GM12878 (cell line): ENCODE results near the gene DISP3. TPM values are rescaled to one million over a fixed set of nuclear protein-coding genes. Genes with fewer than 3 reads are reported as not detected.

Experiments
- ATAC-seq: fragments of 200-7000 bp; cut with Tn5 transposase; 3 replicates; pipeline ENCODE4 v1.9.1; 2020; ENCODE audit warnings: mild to moderate bottlenecking, moderate library complexity
- BruUV-seq: library from RNA; stranded (reverse); fragments of 400-500 nt; replicated peaks from 2 replicates; lab custom pipeline; 2021; lab: Mats Ljungman, UMichigan
- CTCF ChIA-PET: fragments of 300-600 bp; sonication (Branson Sonifier 250); formaldehyde crosslinking; extraction: SDS; loops from one replicate; lab custom pipeline; 2021; ENCODE audit warnings: inconsistent platforms; lab: Yijun Ruan, JAX
- POLR2A ChIA-PET: fragments of 350-600 bp; formaldehyde crosslinking; extraction: SDS; loops from one replicate; lab custom pipeline; 2021; ENCODE audit warnings: inconsistent platforms; lab: Charles Lee
- RAD21 ChIA-PET: fragments of 300-600 bp; sonication (Branson Sonifier 250); formaldehyde crosslinking; loops from one replicate; lab custom pipeline; 2023; ENCODE audit warnings: antibody characterized with exemption; ENCODE audit not compliant: unreplicated experiment; lab: Charles Lee
- SMC1A ChIA-PET: fragments of 300-600 bp; sonication (Branson Sonifier 250); formaldehyde crosslinking; loops from one replicate; lab custom pipeline; 2023; ENCODE audit not compliant: unreplicated experiment, uncharacterized antibody; lab: Charles Lee
- DNase-seq: peaks from one replicate; pipeline ENCODE4 v3.0.0-alpha.2; 2011; ENCODE audit warnings: low read depth, low spot score
- FAIRE-seq: peaks from 3 replicates; lab custom pipeline; 2011; peaks lifted over from hg19 to GRCh38; lab: Jason Lieb, UNC
- H2AFZ ChIP-seq: 2 replicates; pipeline ENCODE4 v1.6.0; 2011; ENCODE audit warnings: low read depth, low read length, control low read depth; ENCODE audit not compliant: control insufficient read depth
- H3K27ac ChIP-seq: 2 replicates; pipeline ENCODE4 v1.5.1; 2011; ENCODE audit warnings: control low read depth; ENCODE audit not compliant: control insufficient read depth, insufficient read depth
- H3K27me3 ChIP-seq, 2 experiments: replicated peaks in 1 of 2; 2 replicates each; pipeline versions ENCODE4 v1.6.0 to v1.6.1; 2011; ENCODE audit warnings: low read length in 1 of 2; ENCODE audit not compliant: control insufficient read depth in 2 of 2, insufficient read depth in 2 of 2
- H3K36me3 ChIP-seq, 2 experiments: 2 replicates each; pipeline ENCODE4 v1.5.1; 2011; ENCODE audit warnings: low read length in 1 of 2; ENCODE audit not compliant: control insufficient read depth in 2 of 2, insufficient read depth in 2 of 2
- H3K4me1 ChIP-seq: 2 replicates; pipeline ENCODE4 v1.6.1; 2011; ENCODE audit warnings: mild to moderate bottlenecking, low read length, moderate library complexity, mixed read lengths; ENCODE audit not compliant: control insufficient read depth, insufficient read depth
- H3K4me2 ChIP-seq: 2 replicates; pipeline ENCODE4 v1.6.0; 2011; ENCODE audit warnings: control low read depth; ENCODE audit not compliant: control insufficient read depth, insufficient read depth
- H3K4me3 ChIP-seq: fragments of 200-600 bp; sonication (generic); 2 replicates; pipeline ENCODE4 v1.5.1; 2016
- H3K79me2 ChIP-seq: 2 replicates; pipeline ENCODE4 v1.6.0; 2011; ENCODE audit warnings: low read length; ENCODE audit not compliant: control insufficient read depth, insufficient read depth
- H3K9ac ChIP-seq: 2 replicates; pipeline ENCODE4 v1.8.0; 2011; ENCODE audit warnings: low read length, control low read depth, mixed read lengths; ENCODE audit not compliant: control insufficient read depth, insufficient read depth
- H3K9me3 ChIP-seq: replicated peaks from 3 replicates; pipeline ENCODE4 v1.5.1; 2011; ENCODE audit warnings: mild to moderate bottlenecking, low read length; ENCODE audit not compliant: control insufficient read depth, insufficient read depth
- H4K20me1 ChIP-seq: 2 replicates; pipeline ENCODE4 v1.6.0; 2011; ENCODE audit not compliant: control insufficient read depth, insufficient read depth
- ATF7 ChIP-seq: fragments of 450-650 bp; IDR thresholded peaks from 2 replicates; pipeline ENCODE4 v1.6.1; 2016; ENCODE audit warnings: low read depth, mild to moderate bottlenecking
- CEBPB ChIP-seq, 2 experiments: fragments of 150-350 bp in 1 of 2; IDR thresholded peaks; 2 replicates each; pipeline ENCODE4 v1.6.1; 2012 to 2014; ENCODE audit warnings: low read depth in 2 of 2, low read length in 2 of 2, borderline replicate concordance in 1 of 2, inconsistent platforms in 1 of 2
- E2F8 ChIP-seq: fragments of 450-650 bp; IDR thresholded peaks from 2 replicates; pipeline ENCODE4 v1.6.1; 2018; ENCODE audit warnings: mild to moderate bottlenecking, low read depth, moderate library complexity; ENCODE audit not compliant: partially characterized antibody
- ELK1 ChIP-seq: IDR thresholded peaks from 2 replicates; pipeline ENCODE4 v1.6.1; 2012; ENCODE audit warnings: low read depth, low read length, improper control_type of control experiment
- ETV6 ChIP-seq, 2 experiments: fragments of 450-650 bp in 1 of 2; IDR thresholded peaks in 1 of 2; conservative IDR thresholded peaks in 1 of 2; 2 replicates each; pipeline ENCODE4 v1.6.1; 2014; ENCODE audit warnings: antibody characterized with exemption in 1 of 2, borderline replicate concordance in 1 of 2, low read depth in 1 of 2, mild to moderate bottlenecking in 1 of 2, moderate library complexity in 1 of 2
- FOS ChIP-seq: IDR thresholded peaks from 3 replicates; pipeline ENCODE4 v1.6.1; 2011; ENCODE audit warnings: borderline replicate concordance; ENCODE audit not compliant: insufficient read length; ENCODE audit errors: extremely low read depth
- FOXK2 ChIP-seq: fragments of 450-650 bp; IDR thresholded peaks from 2 replicates; pipeline ENCODE4 v1.6.1; 2017; ENCODE audit warnings: mild to moderate bottlenecking, moderate library complexity
- NR2C2 ChIP-seq: IDR thresholded peaks from 2 replicates; pipeline ENCODE4 v1.6.1; 2011; ENCODE audit warnings: borderline replicate concordance, low read depth; ENCODE audit not compliant: control insufficient read depth, insufficient read length
- NR2F1 ChIP-seq: fragments of 450-650 bp; conservative IDR thresholded peaks from 2 replicates; pipeline ENCODE4 v1.6.1; 2017; ENCODE audit warnings: mild to moderate bottlenecking
- NRF1 ChIP-seq: conservative IDR thresholded peaks from 2 replicates; pipeline ENCODE4 v1.6.1; 2011; ENCODE audit warnings: mild to moderate bottlenecking, low read depth, low read length, improper control_type of control experiment
- RBBP5 ChIP-seq: fragments of 200-600 bp; sonication (generic); conservative IDR thresholded peaks from 2 replicates; pipeline ENCODE4 v1.6.1; 2016
- RUNX3 ChIP-seq: IDR thresholded peaks from 2 replicates; pipeline ENCODE4 v1.6.1; 2012; ENCODE audit warnings: low read length, inconsistent platforms
- SMAD1 ChIP-seq: fragments of 450-650 bp; IDR thresholded peaks from 2 replicates; pipeline ENCODE4 v1.6.1; 2018; ENCODE audit warnings: mild to moderate bottlenecking, low read depth; ENCODE audit not compliant: partially characterized antibody
- SUZ12 ChIP-seq: fragments of 200-600 bp; sonication (generic); IDR thresholded peaks from one replicate; pipeline ENCODE4 v1.6.1; 2018; ENCODE audit warnings: antibody characterized with exemption, mild to moderate bottlenecking; ENCODE audit not compliant: unreplicated experiment
- TARDBP ChIP-seq: IDR thresholded peaks from 2 replicates; pipeline ENCODE4 v1.6.1; 2016; ENCODE audit warnings: borderline replicate concordance
- ZNF207 ChIP-seq: fragments of 450-650 bp; IDR thresholded peaks from 2 replicates; pipeline ENCODE4 v1.6.1; 2014; ENCODE audit warnings: antibody characterized with exemption, mild to moderate bottlenecking, borderline replicate concordance
- ZNF384 ChIP-seq: IDR thresholded peaks from 2 replicates; pipeline ENCODE4 v1.6.1; 2012; ENCODE audit warnings: low read depth, mild to moderate bottlenecking, low read length, improper control_type of control experiment, borderline replicate concordance
- WGBS: methylation state at CpG from one replicate; pipeline ENCODE4 v1.1.6; 2016; ENCODE audit warnings: low lambda C conversion rate; ENCODE audit not compliant: insufficient replicate concordance, insufficient coverage; ENCODE audit errors: missing lambda C conversion rate; 5-methylcytosine and 5-hydroxymethylcytosine counted together
- in situ Hi-C: fragments of 300-500 bp; cut with MboI; formaldehyde crosslinking; loops from 9 replicates; pipeline ENCODE4 v1.14.3; 2018; ENCODE audit warnings: mixed read lengths
- intact Hi-C: fragments of 100-400 bp; cut with micrococcal nuclease; formaldehyde crosslinking; loops from one replicate; pipeline ENCODE4 v1.14.2; 2022; ENCODE audit not compliant: unreplicated experiment
- polyA plus RNA-seq, 11 experiments: library from polyadenylated mRNA; depleted of rRNA in 4 of 11; unstranded in 6 of 11; stranded (reverse) in 5 of 11; fragments of >200 nt; fragmentation: Nextera tagmentation in 4 of 11; fragmentation: Illumina TruSeq in 1 of 11; extraction: Ambion mirVana in 4 of 11; extraction: Trizol in 1 of 11; gene quantifications; 1 replicate in 1 of 11; 2 replicates in 10 of 11; pipeline versions ENCODE4 v1.2.1 to v1.2.3, GENCODE V29; 2011 to 2016; ENCODE audit warnings: inconsistent platforms in 2 of 11, missing spikeins in 2 of 11, low read depth in 1 of 11
- total RNA-seq, 4 experiments: library from RNA; depleted of rRNA in 3 of 4; stranded (reverse); fragments of >200 nt in 3 of 4; fragmentation: Illumina TruSeq in 1 of 4; extraction: Trizol in 1 of 4; gene quantifications; 2 replicates each; pipeline versions ENCODE4 v1.2.1 to v1.2.3, GENCODE V29; 2013 to 2021
- TF ChIP-seq, protein P1 (sequence below): fragments of 450-650 bp; IDR thresholded peaks from 2 replicates; pipeline ENCODE4 v1.6.1; 2016; ENCODE audit warnings: mild to moderate bottlenecking

The DISP3 gene
- total and polyA plus RNA-seq, 10 of the 15 experiments (the other 5 are each of a cell fraction or from before 2014, with no cell fraction given): under 0.01 to 0.18 (median 0.09) TPM; not detected in 2

GRCh38 chr1:11486231-11487009, 7.5 kb downstream of the DISP3 start:
- Histone ChIP-seq H2AFZ (no peak overlapping the region), H3K4me3 (no peak overlapping the region), H3K27me3 (peaks cover 0 to 9% of the 10 kb centered on the region in 2 experiments; a peak in 3 of 4 replicates), H3K79me2 (no peaks in the 10 kb centered on the region), H3K27ac (no peak overlapping the region), H4K20me1 (no peaks in the 10 kb centered on the region), H3K9me3 (no peaks in the 10 kb centered on the region), H3K4me2 (no peak overlapping the region), H3K36me3 (no peaks in the 10 kb centered on the region), H3K9ac (no peak overlapping the region), H3K4me1 (no peaks in the 10 kb centered on the region)
- BruUV-seq: no TSS peak
- DNase-seq (no peak), FAIRE-seq (no peak), ATAC-seq (no peak)
- ChIA-PET CTCF (interaction anchor here (0.8 to 1.1 kb wide), 2 partner anchors 12 to 18 kb away, joined by 3 to 4 read pairs; no protein-coding TSS in a partner anchor), RAD21 (no interaction called here), SMC1A (no interaction called here), POLR2A (no interaction called here)
- intact Hi-C loops (no loop called here), in situ Hi-C loops (no loop called here)
- WGBS: 34% methylated on average over 12 of the region's 12 CpGs
- no peak for TF ChIP-seq SUZ12
- TF ChIP-seq SMAD1: no peak
- TF ChIP-seq RUNX3: no peak
- TF ChIP-seq ATF7: no peak
- TF ChIP-seq ZNF207: no peak
- no peak for TF ChIP-seq NR2F1
- TF ChIP-seq, protein P1, sequence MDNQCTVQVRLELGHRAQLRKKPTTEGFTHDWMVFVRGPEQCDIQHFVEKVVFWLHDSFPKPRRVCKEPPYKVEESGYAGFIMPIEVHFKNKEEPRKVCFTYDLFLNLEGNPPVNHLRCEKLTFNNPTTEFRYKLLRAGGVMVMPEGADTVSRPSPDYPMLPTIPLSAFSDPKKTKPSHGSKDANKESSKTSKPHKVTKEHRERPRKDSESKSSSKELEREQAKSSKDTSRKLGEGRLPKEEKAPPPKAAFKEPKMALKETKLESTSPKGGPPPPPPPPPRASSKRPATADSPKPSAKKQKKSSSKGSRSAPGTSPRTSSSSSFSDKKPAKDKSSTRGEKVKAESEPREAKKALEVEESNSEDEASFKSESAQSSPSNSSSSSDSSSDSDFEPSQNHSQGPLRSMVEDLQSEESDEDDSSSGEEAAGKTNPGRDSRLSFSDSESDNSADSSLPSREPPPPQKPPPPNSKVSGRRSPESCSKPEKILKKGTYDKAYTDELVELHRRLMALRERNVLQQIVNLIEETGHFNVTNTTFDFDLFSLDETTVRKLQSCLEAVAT: no peak
- no peak for TF ChIP-seq RBBP5
- no peak for TF ChIP-seq CEBPB (IDR thresholded peaks at IDR 0.05; ENCODE audit: borderline replicate concordance in 1 of 2, low read depth in 2 of 2, low read length in 2 of 2)
- no peak for TF ChIP-seq FOS
- TF ChIP-seq NR2C2: no peak
- TF ChIP-seq NRF1: no peak
- TF ChIP-seq ZNF384: no peak
- no peak for TF ChIP-seq ETV6 (conservative IDR thresholded peaks at IDR 0.05 in 1 of 2, IDR thresholded peaks at IDR 0.05 in 1 of 2; ENCODE audit: borderline replicate concordance in 1 of 2, low read depth in 1 of 2)
- no peak for TF ChIP-seq ELK1
- TF ChIP-seq E2F8: no peak
- no peak for TF ChIP-seq TARDBP
- TF ChIP-seq FOXK2: no peak
